Stimulated activated CD8-positive, alpha-beta memory T cell treated with anti-CD3 and anti-CD28 coated beads, Interleukin-4, amount 100 ng/mL, for 24 hours (primary cell): ENCODE results near the gene KCNE5.
"Not testable (repeated sequence)": the region's sequence is repeated elsewhere in the genome, so short reads cannot be mapped to it uniquely, and the experiment has no call there.

Source experiments
- DNase-seq: peaks from one replicate; pipeline ENCODE4 v3.0.0-alpha.2; 2020; ENCODE audit warnings: low read depth

KCNE5 gene

DNA sequence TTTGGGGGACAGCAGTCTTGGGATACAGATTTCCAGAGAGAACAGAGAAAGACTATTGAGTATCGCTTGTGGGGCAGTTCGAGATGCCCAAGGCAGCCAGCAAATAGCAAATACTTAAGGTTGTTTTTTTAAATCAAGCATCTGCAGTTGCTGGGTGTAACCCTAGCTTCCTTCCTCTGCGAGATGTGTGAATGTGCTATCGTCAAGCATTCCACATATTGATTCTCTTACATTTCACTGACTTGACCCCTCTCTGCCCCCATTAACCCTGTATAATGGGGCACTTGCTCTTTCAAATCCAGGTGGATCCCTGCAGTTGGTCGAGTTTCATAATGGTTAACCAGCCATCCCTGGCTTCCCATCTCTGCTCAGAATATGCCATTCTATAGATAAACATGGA lies 23.5 kb downstream of the KCNE5 start:
- DNase-seq = no peak

DNA sequence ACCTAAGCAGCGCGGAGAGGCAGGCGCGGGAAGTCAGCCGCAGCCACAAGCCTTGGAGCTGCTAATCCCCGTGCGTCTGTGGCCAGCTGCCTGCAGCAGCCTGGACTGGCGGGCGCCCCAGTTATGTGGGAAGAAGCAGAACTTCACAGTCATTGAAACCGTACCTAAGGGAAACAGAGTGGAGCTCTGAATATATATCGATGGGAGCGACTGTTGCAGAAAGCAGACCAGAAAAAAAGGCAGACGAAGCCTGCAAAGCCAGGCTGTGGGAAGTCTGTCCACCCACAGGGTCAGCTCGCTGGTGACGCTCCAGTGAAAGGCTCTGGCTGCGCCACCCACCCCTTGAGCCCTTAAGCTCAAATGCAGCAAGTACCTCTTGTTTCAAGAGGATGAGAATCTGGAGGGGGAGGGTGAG lies 24.7 kb downstream of the KCNE5 start:
- no peak for DNase-seq

DNA sequence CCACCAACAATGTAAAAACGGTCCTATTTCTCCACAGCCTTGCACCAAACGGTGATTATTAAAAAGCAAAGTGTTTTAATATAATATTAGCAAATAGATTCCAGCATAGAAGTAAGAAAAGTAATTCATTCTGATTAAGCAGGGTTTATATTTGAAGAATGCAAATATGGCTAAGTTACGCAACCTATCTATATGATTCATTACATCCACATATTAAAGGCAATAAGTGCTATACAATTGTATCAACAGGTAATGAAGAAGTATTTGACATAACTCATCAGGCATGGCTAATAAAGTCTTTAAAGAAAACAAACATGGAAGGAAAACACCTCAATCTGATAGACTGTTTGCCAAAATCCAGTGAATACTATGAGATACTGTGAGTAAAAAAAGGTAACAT lies 29.0 kb downstream of the KCNE5 start:
- no peak for DNase-seq

DNA sequence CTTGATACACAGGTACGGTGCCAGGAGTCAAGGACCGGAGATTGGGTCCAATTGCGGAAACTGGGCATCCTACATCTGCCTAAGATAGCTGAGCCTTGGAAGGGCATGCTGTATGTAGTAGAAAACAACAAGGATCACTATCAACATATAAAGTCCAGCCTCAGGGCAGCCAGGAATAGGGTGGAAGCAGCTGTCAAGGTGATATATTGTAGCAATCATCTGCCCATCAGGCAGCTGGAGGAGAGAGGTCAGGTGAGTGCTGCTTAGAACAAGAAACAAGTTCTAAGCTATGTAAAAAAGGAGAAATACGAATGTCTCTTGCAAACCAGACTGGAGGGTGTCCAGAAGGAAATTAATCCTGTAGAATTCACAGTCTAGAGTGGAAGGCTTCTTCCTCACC lies 34.8 kb downstream of the KCNE5 start:
- DNase-seq = no peak

DNA sequence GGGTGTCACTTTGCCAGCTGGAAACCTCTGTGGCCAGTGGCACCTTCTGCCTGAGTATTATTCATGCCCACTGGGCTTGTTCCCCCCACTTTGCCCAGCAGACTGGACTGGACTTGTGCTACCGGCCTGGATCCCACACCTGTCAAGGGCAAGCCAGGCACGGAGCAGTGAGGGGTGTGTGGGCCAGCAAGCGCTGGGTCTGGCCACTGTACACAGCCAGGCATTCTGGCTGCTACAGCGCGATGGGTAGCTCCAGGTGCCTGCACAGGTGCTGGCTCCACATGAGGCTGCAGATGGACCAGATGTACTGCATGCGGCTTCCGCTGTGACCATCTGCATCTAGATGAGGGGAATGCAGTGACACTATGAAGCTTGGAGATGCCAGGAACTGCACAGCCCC lies 39.5 kb downstream of the KCNE5 start:
- DNase-seq = no peak

DNA sequence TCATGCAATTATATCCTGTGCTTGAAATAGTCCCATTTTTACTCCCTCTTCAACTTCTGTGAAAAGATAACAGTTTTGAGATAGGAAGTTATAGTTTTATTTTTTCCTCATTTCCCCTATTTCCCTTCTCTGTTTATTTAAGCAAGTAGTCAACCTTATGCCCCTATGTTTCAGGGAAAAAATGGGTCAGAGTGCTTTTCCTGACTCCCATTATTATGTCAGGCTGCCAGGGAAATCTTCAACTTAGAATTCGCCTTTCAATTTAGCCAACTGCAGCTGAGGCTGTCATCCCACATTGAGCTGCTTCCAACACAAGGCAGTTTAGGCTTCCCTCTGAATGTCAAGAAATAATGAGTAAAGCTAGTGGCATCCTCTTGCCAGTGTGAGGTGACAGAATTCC lies 46.1 kb downstream of the KCNE5 start:
- no peak for DNase-seq

DNA sequence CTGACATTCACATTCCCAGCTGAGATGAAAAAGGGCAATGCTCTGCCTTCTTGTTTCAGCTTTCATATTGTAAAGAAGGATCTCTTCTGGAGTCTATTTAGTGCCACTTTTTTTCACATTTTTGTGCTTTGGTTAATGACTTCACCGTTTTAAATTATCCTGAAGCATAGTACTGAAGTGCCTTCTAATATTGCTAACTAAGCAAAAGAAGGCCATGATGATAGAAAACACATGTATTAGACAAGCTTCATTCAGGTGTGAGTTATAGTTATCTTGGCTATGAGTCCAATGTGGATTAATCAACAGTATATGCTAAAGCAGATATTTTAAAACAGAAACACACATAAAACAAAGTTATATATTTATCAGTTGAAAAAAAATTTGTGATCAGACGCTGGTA lies 47.9 kb downstream of the KCNE5 start:
- no peak for DNase-seq

DNA sequence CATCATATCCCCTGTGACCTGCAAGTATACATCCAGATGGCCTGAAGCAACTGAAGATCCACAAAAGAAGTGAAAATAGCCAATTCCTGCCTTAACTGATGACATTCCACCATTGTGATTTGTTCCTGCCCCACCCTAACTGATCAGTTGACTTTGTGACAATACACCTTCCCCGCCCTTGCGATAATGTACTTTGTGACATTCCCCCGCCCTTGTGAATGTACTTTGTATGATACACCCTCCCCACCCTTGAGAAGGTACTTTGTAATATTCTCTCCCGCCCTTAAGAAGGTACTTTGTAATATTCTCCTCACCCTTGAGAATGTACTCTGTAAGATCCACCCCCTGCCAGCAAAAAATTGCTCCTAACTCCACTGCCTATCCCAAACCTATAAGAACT lies 48.9 kb downstream of the KCNE5 start:
- DNase-seq = not testable (repeated sequence)
